HFF-Myc (cell line): ENCODE measurements around the gene SYTL3.
"Not testable (repeated sequence)": the region's sequence is repeated elsewhere in the genome, so short reads cannot be mapped to it uniquely, and the experiment has no call there.

Source experiments
- DNase-seq: peaks from one replicate; pipeline ENCODE4 v3.0.0-alpha.2; 2011; ENCODE audit warnings: low read depth; ENCODE audit errors: extremely low read depth
- H3K4me3 ChIP-seq: replicated peaks from 2 replicates; pipeline ENCODE4 v1.5.1; 2011; ENCODE audit warnings: low read depth, mild to moderate bottlenecking, control low read depth, low read length
- CTCF ChIP-seq: IDR thresholded peaks from 2 replicates; pipeline ENCODE4 v1.5.1; 2012; ENCODE audit warnings: mild to moderate bottlenecking, low read depth, low read length, control low read depth; ENCODE audit errors: missing control alignments

The SYTL3 gene

GRCh38 chr6:158649289-158650143, at the start of gene SYTL3:
Gene SYTL3 (plus strand): TSS chr6:158650054. CDS start chr6:158663269, 13,215 bp downstream.
- TF ChIP-seq CTCF: no peak
- no peak for DNase-seq
- H3K4me3 ChIP-seq: no peak within 1 kb of the TSS

GRCh38 chr6:158603261-158604047, 46.4 kb upstream of the SYTL3 start:
- TF ChIP-seq CTCF: no peak
- DNase-seq: no peak
- H3K4me3 ChIP-seq: no peak overlapping the region

- no peak overlapping the region for H3K4me3 ChIP-seq
- TF ChIP-seq CTCF: no peak
- DNase-seq: no peak
Measured at GRCh38 chr6:158604048-158604406, 45.8 kb upstream of the SYTL3 start.

- TF ChIP-seq CTCF: peak; percentile 68
- no peak overlapping the region for H3K4me3 ChIP-seq
- DNase-seq: peak; percentile 51
Measured at GRCh38 chr6:158605266-158605878, 44.5 kb upstream of the SYTL3 start.

- not testable (repeated sequence) for DNase-seq, H3K4me3 ChIP-seq
Measured at GRCh38 chr6:158606011-158606410, 43.8 kb upstream of the SYTL3 start.

- no peak for DNase-seq
- TF ChIP-seq CTCF: no peak
- no peak overlapping the region for H3K4me3 ChIP-seq
Measured at GRCh38 chr6:158606935-158607334, 42.9 kb upstream of the SYTL3 start.

- no peak overlapping the region for H3K4me3 ChIP-seq
- no peak for DNase-seq
- TF ChIP-seq CTCF: no peak
Measured at GRCh38 chr6:158607411-158608170, 42.3 kb upstream of the SYTL3 start.
